Endothelial cell (in vitro differentiated cells): ENCODE measurements around the gene SREBF1. TPM values are rescaled to one million over a fixed set of nuclear protein-coding genes. Genes with fewer than 3 reads are reported as not detected.

Source experiments
- DNase-seq: peaks from one replicate; pipeline ENCODE4 v3.0.0; 2021; ENCODE audit warnings: low spot score
- H3K27ac Mint-ChIP-seq: one replicate; pipeline ENCODE4 v1.8.0; 2021; ENCODE audit warnings: mixed read lengths, inconsistent platforms; ENCODE audit not compliant: unreplicated experiment
- H3K27me3 Mint-ChIP-seq: one replicate; pipeline ENCODE4 v1.8.0; 2021; ENCODE audit warnings: mild to moderate bottlenecking, moderate library complexity, mixed read lengths, inconsistent platforms; ENCODE audit not compliant: unreplicated experiment
- H3K36me3 Mint-ChIP-seq: one replicate; pipeline ENCODE4 v1.8.0; 2021; ENCODE audit warnings: mild to moderate bottlenecking, low read depth, mixed read lengths, inconsistent platforms; ENCODE audit not compliant: unreplicated experiment
- H3K4me1 Mint-ChIP-seq: one replicate; pipeline ENCODE4 v1.8.0; 2021; ENCODE audit warnings: mild to moderate bottlenecking, mixed read lengths, inconsistent platforms; ENCODE audit not compliant: unreplicated experiment
- H3K4me3 Mint-ChIP-seq: one replicate; pipeline ENCODE4 v1.8.0; 2021; ENCODE audit warnings: mild to moderate bottlenecking, mixed read lengths, inconsistent platforms; ENCODE audit not compliant: unreplicated experiment
- H3K9me3 Mint-ChIP-seq: one replicate; pipeline ENCODE4 v1.8.0; 2021; ENCODE audit warnings: mixed read lengths, inconsistent platforms; ENCODE audit not compliant: unreplicated experiment
- CTCF ChIP-seq: fragments of 200-600 bp; sonication (generic); IDR thresholded peaks from one replicate; pipeline ENCODE4 v1.5.0; 2021; ENCODE audit warnings: antibody characterized with exemption; ENCODE audit not compliant: unreplicated experiment
- total RNA-seq: library from RNA; stranded (reverse); fragmentation: NEBNext Ultra II Directional; extraction: Animal tissue kit (Norgen Biotek cat#: 25700); gene quantifications from one replicate; pipeline ENCODE4 v1.2.1, GENCODE V29; 2021; ENCODE audit not compliant: unreplicated experiment

Gene SREBF1
- total RNA-seq, 1 donor from 2014 or later = 146 TPM

DNA sequence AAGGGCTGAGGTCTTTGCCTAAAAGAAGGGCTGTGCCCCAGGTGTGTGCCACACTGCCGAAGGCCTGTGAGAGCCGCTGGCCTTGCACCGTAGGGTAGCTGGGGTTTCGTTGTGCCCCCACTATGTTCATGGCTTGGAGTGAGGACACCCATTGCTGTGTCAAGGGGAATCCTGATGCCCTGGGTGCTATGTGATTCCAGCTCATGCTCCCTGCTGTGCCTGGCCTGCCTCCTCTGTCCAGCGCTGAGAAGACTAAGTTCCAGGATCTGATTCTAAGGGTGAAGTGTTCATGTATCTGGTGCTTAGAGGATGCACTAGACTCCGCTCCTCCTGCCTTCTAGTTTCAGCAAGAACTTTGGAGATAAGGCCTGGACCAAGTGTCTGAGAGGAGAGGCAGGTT is 47.4 kb downstream of the SREBF1 start:
- H3K4me3 Mint-ChIP-seq = no peak overlapping the region
- H3K27ac Mint-ChIP-seq = no peak overlapping the region
- H3K9me3 Mint-ChIP-seq = no peaks in the 10 kb centered on the region
- TF ChIP-seq CTCF = no peak
- DNase-seq = no peak
- peaks cover 21% of the 10 kb centered on the region for H3K4me1 Mint-ChIP-seq
- H3K27me3 Mint-ChIP-seq = peaks cover 25% of the 10 kb centered on the region
- H3K36me3 Mint-ChIP-seq = peaks cover 7% of the 10 kb centered on the region

DNA sequence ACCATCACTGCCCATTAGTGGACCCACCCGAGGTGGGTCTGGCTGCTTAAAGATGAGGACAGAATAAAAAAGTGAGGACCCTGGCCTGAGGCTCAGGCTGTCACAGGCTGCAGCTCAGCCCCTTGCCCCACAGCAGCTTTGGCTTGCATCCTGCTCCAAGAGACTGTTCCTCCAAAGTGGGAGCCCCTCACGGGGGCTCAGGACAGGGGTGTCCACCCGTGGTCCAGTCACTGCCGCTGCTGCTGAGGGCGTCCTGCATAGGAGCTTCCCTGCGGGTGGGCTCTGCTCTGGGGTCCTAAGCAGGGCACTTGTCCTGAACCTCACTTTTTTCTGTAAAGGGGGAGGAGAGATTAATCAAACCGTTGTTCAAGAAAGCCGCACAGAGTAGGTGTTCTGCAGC is 47.8 kb downstream of the SREBF1 start:
- Mint-ChIP-seq H3K4me3 (no peak overlapping the region), H3K4me1 (peaks cover 21% of the 10 kb centered on the region), H3K27ac (no peak overlapping the region), H3K36me3 (peaks cover 6% of the 10 kb centered on the region), H3K9me3 (no peaks in the 10 kb centered on the region), H3K27me3 (peaks cover 25% of the 10 kb centered on the region)
- TF ChIP-seq CTCF = no peak
- DNase-seq = no peak

- Mint-ChIP-seq H3K4me3 (no peak overlapping the region), H3K9me3 (no peaks in the 10 kb centered on the region), H3K27me3 (peaks cover 21% of the 10 kb centered on the region), H3K27ac (no peak overlapping the region), H3K36me3 (no peaks in the 10 kb centered on the region), H3K4me1 (peaks cover 24% of the 10 kb centered on the region)
- DNase-seq = no peak
- no peak for TF ChIP-seq CTCF
Measured at GRCh38 chr17:17787568-17787967, 49.2 kb downstream of the SREBF1 start.

- no peak for TF ChIP-seq CTCF
- peaks cover 21% of the 10 kb centered on the region for H3K27me3 Mint-ChIP-seq
Measured at GRCh38 chr17:17786998-17787397, 49.8 kb downstream of the SREBF1 start.

DNA sequence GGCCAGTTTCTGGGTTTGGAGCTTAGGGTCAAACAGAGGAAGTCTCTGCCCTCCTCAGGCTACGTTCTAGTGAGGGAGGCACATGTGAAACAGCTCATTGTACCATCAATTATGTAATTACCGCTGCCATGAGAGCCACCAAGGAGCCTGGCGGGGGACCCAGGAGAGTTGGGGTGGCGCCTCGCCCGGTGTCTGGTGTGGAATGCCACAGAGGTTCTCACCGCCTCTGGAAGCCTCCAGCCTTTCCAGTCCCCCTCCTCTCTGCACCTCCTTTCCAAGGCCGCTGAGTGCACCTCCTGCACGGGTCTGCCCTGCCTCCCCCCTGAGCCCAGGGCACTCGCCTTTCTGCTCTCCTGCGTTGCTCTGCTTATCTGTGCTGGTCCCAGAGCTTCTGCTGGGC is 51.4 kb downstream of the SREBF1 start:
- Mint-ChIP-seq H3K4me1 (peaks cover 24% of the 10 kb centered on the region), H3K27ac (no peak overlapping the region)

More at GRCh38 chr17:17786998-17787397, 49.8 kb downstream of the SREBF1 start:
- no peak for DNase-seq
- Mint-ChIP-seq H3K27ac (no peak overlapping the region), H3K9me3 (no peaks in the 10 kb centered on the region), H3K4me3 (no peak overlapping the region), H3K36me3 (no peaks in the 10 kb centered on the region), H3K4me1 (peaks cover 21% of the 10 kb centered on the region)

More for the DNA sequence above, 51.4 kb downstream of the SREBF1 start:
- Mint-ChIP-seq H3K9me3 (no peaks in the 10 kb centered on the region), H3K36me3 (no peaks in the 10 kb centered on the region), H3K27me3 (peaks cover 24% of the 10 kb centered on the region), H3K4me3 (peak overlapping the region; percentile 76)
- TF ChIP-seq CTCF = no peak
- no peak for DNase-seq
